Stomach (tissue), 9 donors: ENCODE measurements around the gene MED13L. TPM values are rescaled to one million over a fixed set of nuclear protein-coding genes. Genes with fewer than 3 reads are reported as not detected.

Experiments
- DNase-seq, 2 donors: peaks; one replicate each; pipeline versions ENCODE4 v3.0.0 to v3.0.0-alpha.2; 2013 to 2019
- H3K27ac ChIP-seq, 5 donors: fragments of 200-600 bp in 4 of 5; sonication (generic) in 4 of 5; one replicate each; pipeline ENCODE4 v1.5.1; 2013 to 2019; ENCODE audit warnings: mild to moderate bottlenecking in 1 of 5, moderate library complexity in 1 of 5
- H3K27me3 ChIP-seq, 3 donors: fragments of 200-600 bp; sonication (generic); one replicate each; pipeline ENCODE4 v1.5.1; 2017 to 2019; ENCODE audit warnings: mixed run types in 1 of 3
- H3K36me3 ChIP-seq, 4 donors: fragments of 200-600 bp; sonication (generic); 1 replicate in 3 of 4; 2 replicates in 1 of 4; pipeline ENCODE4 v1.5.1; 2016 to 2019
- H3K4me1 ChIP-seq, 4 donors: fragments of 200-600 bp; sonication (generic); one replicate each; pipeline ENCODE4 v1.5.1; 2016 to 2019
- H3K4me3 ChIP-seq, 4 donors: fragments of 200-600 bp; sonication (generic) in 3 of 4; one replicate each; pipeline ENCODE4 v1.5.1; 2016 to 2019; ENCODE audit warnings: mild to moderate bottlenecking in 1 of 4
- H3K9me3 ChIP-seq, 4 donors: fragments of 200-600 bp; sonication (generic); one replicate each; pipeline ENCODE4 v1.5.1; 2016 to 2019
- CTCF ChIP-seq, 7 experiments: fragments of 450-650 bp in 4 of 7; fragments of 200-600 bp in 3 of 7; sonication (generic) in 3 of 7; IDR thresholded peaks; one replicate each; pipeline ENCODE4 v1.5.1; 2016 to 2019; ENCODE audit warnings: antibody characterized with exemption in 7 of 7, control low read depth in 2 of 7, mild to moderate bottlenecking in 1 of 7
- EP300 ChIP-seq: sonication (generic); formaldehyde crosslinking; IDR thresholded peaks from one replicate; pipeline ENCODE4 v1.6.1; 2017; ENCODE audit warnings: antibody characterized with exemption
- POLR2A ChIP-seq, 4 donors: fragments of 450-650 bp; IDR thresholded peaks; one replicate each; pipeline ENCODE4 v1.6.1; 2016; ENCODE audit warnings: antibody characterized with exemption in 4 of 4, control low read depth in 2 of 4, mild to moderate bottlenecking in 1 of 4, moderate library complexity in 1 of 4
- POLR2AphosphoS5 ChIP-seq, 3 donors: sonication (generic); formaldehyde crosslinking; IDR thresholded peaks; one replicate each; pipeline ENCODE4 v1.6.1; 2016; ENCODE audit warnings: antibody characterized with exemption in 3 of 3
- WGBS, 5 donors: extraction: QIAGEN DNeasy Blood & Tissue Kit in 3 of 5; methylation state at CpG; one replicate each; pipeline versions ENCODE4 v1.1.5 to v1.1.7; 2013 to 2018; 5-methylcytosine and 5-hydroxymethylcytosine counted together
- intact Hi-C: fragments of 100-400 bp; cut with DNase I; formaldehyde crosslinking; loops from one replicate; pipeline ENCODE4 v1.15.1; 2023; ENCODE audit warnings: low total_unique reads
- polyA plus RNA-seq, 3 donors: library from polyadenylated mRNA; stranded (reverse); fragments of 200-250 nt; gene quantifications; one replicate each; pipeline ENCODE4 v1.2.3, GENCODE V29; 2013
- total RNA-seq, 5 donors: library from RNA; depleted of rRNA; stranded (reverse); fragments of >200 nt; gene quantifications; one replicate each; pipeline versions ENCODE4 v1.1.0 to v1.2.3, GENCODE V29; 2014 to 2016
- donor health status: healthy with polysubstance abuse.
- donor health status: Bipolar disorder and iron deficiency.
- donor health status: healthy.

Gene MED13L
- total and polyA plus RNA-seq, 8 donors, result 10.4 to 305 (median 72.7) TPM

GRCh38 chr12:116141110-116141832 lies 136.2 kb downstream of the MED13L start:
- no peaks in the 10 kb centered on the region for H3K27me3 ChIP-seq
- peak in 1 of 2 donors; percentile 39 for DNase-seq
- 68 to 85% (median 70%) methylated on average over 4 of the region's 4 CpGs for WGBS, 5 donors
- peaks cover 36 to 91% (median 63%) of the 10 kb centered on the region in 4 donors for H3K4me1 ChIP-seq
- peak overlapping the region in 1 of 5 donors; percentile 70 for H3K27ac ChIP-seq
- no peaks in the 10 kb centered on the region for H3K36me3 ChIP-seq
- TF ChIP-seq POLR2A (IDR thresholded peaks at IDR 0.05) (no peak), CTCF (IDR thresholded peaks at IDR 0.05) (no peak), EP300 (no peak), POLR2AphosphoS5 (IDR thresholded peaks at IDR 0.05) (no peak)
- intact Hi-C loops, result no loop called here
- no peaks in the 10 kb centered on the region for H3K9me3 ChIP-seq
- H3K4me3 ChIP-seq, result no peak overlapping the region

DNA sequence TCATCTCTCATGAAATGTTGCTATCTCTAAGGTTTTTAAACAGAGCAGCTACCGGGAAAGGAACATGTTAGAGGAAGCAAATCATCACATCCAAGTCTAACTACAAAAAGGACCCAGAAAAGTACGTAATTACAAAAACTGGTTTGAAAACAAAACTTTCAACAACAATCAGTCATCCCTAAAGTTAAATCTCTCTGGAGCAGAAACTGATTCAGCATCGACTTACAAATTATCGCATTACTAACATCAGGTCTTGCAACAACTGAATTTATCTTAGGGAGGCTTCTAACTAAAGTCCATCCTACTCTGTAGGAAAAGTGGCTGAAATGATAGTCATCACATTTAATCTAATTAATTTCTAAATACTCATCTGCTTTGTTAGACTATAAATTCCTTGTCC lies 137.0 kb downstream of the MED13L start:
- H3K4me3 ChIP-seq, result no peak overlapping the region
- DNase-seq, result no peak
- no peaks in the 10 kb centered on the region for H3K27me3 ChIP-seq
- TF ChIP-seq POLR2A (IDR thresholded peaks at IDR 0.05) (no peak), CTCF (IDR thresholded peaks at IDR 0.05) (no peak), EP300 (no peak), POLR2AphosphoS5 (IDR thresholded peaks at IDR 0.05) (no peak)
- H3K4me1 ChIP-seq, result peaks cover 42 to 98% (median 69%) of the 10 kb centered on the region in 4 donors
- intact Hi-C loops, result no loop called here
- H3K9me3 ChIP-seq, result no peaks in the 10 kb centered on the region
- WGBS, 5 donors, result 69 to 87% (median 77%) methylated on average over 4 of the region's 4 CpGs
- no peaks in the 10 kb centered on the region for H3K36me3 ChIP-seq
- no peak overlapping the region for H3K27ac ChIP-seq

- intact Hi-C loops, result no loop called here
- H3K36me3 ChIP-seq, result no peaks in the 10 kb centered on the region
- TF ChIP-seq POLR2A (IDR thresholded peaks at IDR 0.05) (no peak), CTCF (IDR thresholded peaks at IDR 0.05) (no peak), POLR2AphosphoS5 (IDR thresholded peaks at IDR 0.05) (no peak), EP300 (no peak)
- H3K4me1 ChIP-seq, result peaks cover 37 to 98% (median 69%) of the 10 kb centered on the region in 4 donors
- H3K27me3 ChIP-seq, result no peaks in the 10 kb centered on the region
- DNase-seq, result no peak
- no peak overlapping the region for H3K27ac ChIP-seq
- no peaks in the 10 kb centered on the region for H3K9me3 ChIP-seq
- no peak overlapping the region for H3K4me3 ChIP-seq
Observed at GRCh38 chr12:116138781-116139180, 138.7 kb downstream of the MED13L start.

GRCh38 chr12:116138364-116138763 lies 139.1 kb downstream of the MED13L start:
- peak in 1 of 2 donors; percentile 53 for DNase-seq
- TF ChIP-seq EP300 (no peak), POLR2A (IDR thresholded peaks at IDR 0.05) (no peak), CTCF (IDR thresholded peaks at IDR 0.05) (no peak), POLR2AphosphoS5 (IDR thresholded peaks at IDR 0.05) (no peak)
- Histone ChIP-seq H3K4me1 (peaks cover 38 to 98% (median 67%) of the 10 kb centered on the region in 4 donors), H3K36me3 (no peaks in the 10 kb centered on the region), H3K27me3 (no peaks in the 10 kb centered on the region), H3K4me3 (no peak overlapping the region), H3K27ac (no peak overlapping the region), H3K9me3 (no peaks in the 10 kb centered on the region)
- intact Hi-C loops, result no loop called here
- 47 to 85% (median 79%) methylated on average over 2 of the region's 2 CpGs for WGBS, 5 donors
